ENCODE data around the gene SLC39A2. TPM values are rescaled to one million over a fixed set of nuclear protein-coding genes. Genes with fewer than 3 reads are reported as not detected.

SLC39A2 gene
- total and polyA plus RNA-seq, 9 of the 15 experiments (the other 6 are each of a cell fraction or from before 2014, with no cell fraction given): 0.06 to 0.09 TPM; not detected in 7

DNA sequence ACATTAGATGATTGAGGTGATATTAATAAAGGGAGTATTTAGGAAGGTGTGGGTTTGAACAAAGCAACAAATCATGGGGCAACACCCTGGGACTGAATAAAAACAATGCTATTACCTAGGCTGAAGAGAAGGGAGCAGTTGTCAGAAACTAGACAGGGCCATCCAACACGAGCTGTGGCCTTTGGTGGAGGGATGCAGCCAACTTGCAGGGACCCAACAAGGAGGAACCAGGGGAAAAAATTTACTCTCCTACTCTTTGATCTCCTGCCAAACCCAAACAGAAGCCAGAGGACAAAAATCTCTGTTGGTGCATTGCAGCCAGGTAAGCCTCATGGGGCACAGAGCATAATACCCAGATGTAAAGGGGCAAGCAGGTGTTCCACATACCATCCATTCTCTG is 12.0 kb downstream of the SLC39A2 start:
- Histone ChIP-seq H2AFZ (ENCODE audit: low read depth, low read length) (no peak overlapping the region), H4K20me1 (replicated peaks; ENCODE audit: control insufficient read depth, insufficient read depth, low read length) (no peaks in the 10 kb centered on the region), H3K9ac (ENCODE audit: insufficient read depth in 1 of 2, low read depth in 2 of 2, low read length in 2 of 2) (no peak overlapping the region), H3K4me3 (no peak overlapping the region), H3K4me1 (replicated peaks in 1 of 2; ENCODE audit: control insufficient read depth in 2 of 2, insufficient read depth in 2 of 2, low read length in 2 of 2) (peaks cover 0 to 7% of the 10 kb centered on the region in 2 experiments; a peak in 1 of 5 replicates), H3K9me1 (ENCODE audit: control insufficient read depth, insufficient read depth, low read length) (no peaks in the 10 kb centered on the region), H3K4me2 (ENCODE audit: insufficient read depth, low read length) (no peak overlapping the region), H3K9me3 (replicated peaks; ENCODE audit: control insufficient read depth, insufficient read depth, low read depth, low read length) (no peaks in the 10 kb centered on the region), H3K27ac (ENCODE audit: extremely low read depth, low read depth, low read length) (no peak overlapping the region), H3K79me2 (ENCODE audit: control insufficient read depth, insufficient read depth, low read length) (no peaks in the 10 kb centered on the region), H3K27me3 (ENCODE audit: control insufficient read depth in 2 of 2, insufficient read depth in 2 of 2, low read length in 2 of 2) (no peaks in the 10 kb centered on the region), H3K36me3 (ENCODE audit: control insufficient read depth, insufficient read depth, low read length) (no peaks in the 10 kb centered on the region)
- BruUV-seq (replicated peaks): no TSS peak
- WGBS (ENCODE audit: insufficient coverage, low coverage, missing lambda C conversion rate): 13% methylated on average over 1 of the region's 1 CpG
- DNase-seq (ENCODE audit: extremely low read depth in 1 of 4, low spot score in 3 of 4) (no peak), FAIRE-seq (no peak), ATAC-seq (no peak)
- POLR2A ChIA-PET: interaction anchor here (0.7 to 1.4 kb wide), 2 partner anchors 12 to 14 kb away, joined by 3 to 4 read pairs; partner anchors contain the start of gene NDRG2
- CTCF ChIA-PET (ENCODE audit: low intra/inter-chr PET ratio): no interaction called here
- in situ Hi-C loops (cut with MboI) (no loop called here), intact Hi-C loops (cut with micrococcal nuclease) (no loop called here)
- TF ChIP-seq PYGO2 (tag; IDR thresholded peaks at IDR 0.05) (no peak), RBM15 (IDR thresholded peaks at IDR 0.05; ENCODE audit: insufficient read depth, low read length) (no peak), LEF1 (IDR thresholded peaks at IDR 0.05) (no peak), RBM14 (IDR thresholded peaks at IDR 0.05; ENCODE audit: borderline replicate concordance, insufficient read depth, low read depth, low read length) (no peak), ZEB2 (IDR thresholded peaks at IDR 0.05) (no peak), ZNF561 (CRISPR knock-in tag; conservative IDR thresholded peaks at IDR 0.05) (no peak), THAP7 (CRISPR knock-in tag; IDR thresholded peaks at IDR 0.05) (no peak), NRF1 (conservative IDR thresholded peaks at IDR 0.05 in 1 of 2, IDR thresholded peaks at IDR 0.05 in 1 of 2) (no peak), MTA3 (IDR thresholded peaks at IDR 0.05; ENCODE audit: borderline replicate concordance) (no peak), SETDB1 (IDR thresholded peaks at IDR 0.05; ENCODE audit: low read length) (no peak), ZBTB7A (IDR thresholded peaks at IDR 0.05; ENCODE audit: borderline replicate concordance, control insufficient read depth, low read depth, low read length) (no peak), PHB (CRISPR knock-in tag; IDR thresholded peaks at IDR 0.05) (no peak)
- TF ChIP-seq, protein P1, sequence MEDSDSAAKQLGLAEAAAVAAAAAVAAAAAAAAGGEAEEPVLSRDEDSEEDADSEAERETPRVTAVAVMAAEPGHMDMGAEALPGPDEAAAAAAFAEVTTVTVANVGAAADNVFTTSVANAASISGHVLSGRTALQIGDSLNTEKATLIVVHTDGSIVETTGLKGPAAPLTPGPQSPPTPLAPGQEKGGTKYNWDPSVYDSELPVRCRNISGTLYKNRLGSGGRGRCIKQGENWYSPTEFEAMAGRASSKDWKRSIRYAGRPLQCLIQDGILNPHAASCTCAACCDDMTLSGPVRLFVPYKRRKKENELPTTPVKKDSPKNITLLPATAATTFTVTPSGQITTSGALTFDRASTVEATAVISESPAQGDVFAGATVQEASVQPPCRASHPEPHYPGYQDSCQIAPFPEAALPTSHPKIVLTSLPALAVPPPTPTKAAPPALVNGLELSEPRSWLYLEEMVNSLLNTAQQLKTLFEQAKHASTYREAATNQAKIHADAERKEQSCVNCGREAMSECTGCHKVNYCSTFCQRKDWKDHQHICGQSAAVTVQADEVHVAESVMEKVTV (CRISPR knock-in tag; IDR thresholded peaks at IDR 0.05): no peak
- TF ChIP-seq, protein P2, sequence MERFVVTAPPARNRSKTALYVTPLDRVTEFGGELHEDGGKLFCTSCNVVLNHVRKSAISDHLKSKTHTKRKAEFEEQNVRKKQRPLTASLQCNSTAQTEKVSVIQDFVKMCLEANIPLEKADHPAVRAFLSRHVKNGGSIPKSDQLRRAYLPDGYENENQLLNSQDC (CRISPR knock-in tag; IDR thresholded peaks at IDR 0.05): no peak
- TF ChIP-seq, protein P3, sequence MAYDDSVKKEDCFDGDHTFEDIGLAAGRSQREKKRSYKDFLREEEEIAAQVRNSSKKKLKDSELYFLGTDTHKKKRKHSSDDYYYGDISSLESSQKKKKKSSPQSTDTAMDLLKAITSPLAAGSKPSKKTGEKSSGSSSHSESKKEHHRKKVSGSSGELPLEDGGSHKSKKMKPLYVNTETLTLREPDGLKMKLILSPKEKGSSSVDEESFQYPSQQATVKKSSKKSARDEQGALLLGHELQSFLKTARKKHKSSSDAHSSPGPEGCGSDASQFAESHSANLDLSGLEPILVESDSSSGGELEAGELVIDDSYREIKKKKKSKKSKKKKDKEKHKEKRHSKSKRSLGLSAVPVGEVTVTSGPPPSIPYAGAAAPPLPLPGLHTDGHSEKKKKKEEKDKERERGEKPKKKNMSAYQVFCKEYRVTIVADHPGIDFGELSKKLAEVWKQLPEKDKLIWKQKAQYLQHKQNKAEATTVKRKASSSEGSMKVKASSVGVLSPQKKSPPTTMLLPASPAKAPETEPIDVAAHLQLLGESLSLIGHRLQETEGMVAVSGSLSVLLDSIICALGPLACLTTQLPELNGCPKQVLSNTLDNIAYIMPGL (CRISPR knock-in tag; IDR thresholded peaks at IDR 0.05): no peak

Data from K562 (cell line).